ENCODE data around the gene PROKR1.
"Not testable (repeated sequence)": the region's sequence is repeated elsewhere in the genome, so short reads cannot be mapped to it uniquely, and the experiment has no call there.

PROKR1 gene

DNA sequence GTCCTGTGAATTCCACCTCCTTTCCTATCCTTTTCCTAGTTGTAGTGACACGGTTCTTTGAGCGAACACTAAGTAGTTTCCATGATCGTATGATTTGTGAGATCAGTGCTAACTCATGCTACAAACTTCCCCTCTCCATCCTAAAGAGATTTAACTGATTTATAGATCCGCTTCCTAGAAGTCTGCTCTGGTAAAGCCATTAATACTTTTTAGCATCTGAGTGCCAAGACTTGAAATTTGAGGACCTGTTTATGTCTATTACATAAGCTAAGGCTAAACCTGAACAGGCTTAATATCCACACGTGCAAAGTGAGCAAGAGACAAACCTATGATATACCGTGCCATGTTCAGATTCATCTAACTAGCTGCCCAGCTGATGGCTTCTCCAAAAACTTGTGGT lies 14.9 kb downstream of the PROKR1 start:
- no peak for DNase-seq (ENCODE audit: low read depth)

DNA sequence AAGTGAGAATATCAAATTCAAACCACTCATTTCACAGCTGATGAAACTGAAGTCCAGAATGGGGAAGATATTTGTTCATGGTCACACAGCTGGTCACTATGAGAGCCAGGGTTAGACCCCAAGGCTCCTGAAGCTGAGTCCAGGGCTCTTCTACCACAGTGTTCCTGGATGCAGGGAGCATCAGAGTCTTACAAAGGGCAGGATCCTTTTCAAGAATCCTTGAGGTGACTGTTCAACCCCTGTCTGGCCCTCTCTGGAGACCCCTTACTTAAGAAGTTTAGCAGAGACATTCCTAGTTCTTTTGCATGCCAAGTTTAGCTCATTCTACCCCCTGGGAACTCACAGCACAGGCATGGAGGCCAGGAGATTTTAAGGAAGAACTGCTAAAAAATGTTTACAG lies 15.7 kb downstream of the PROKR1 start:
- no peak for DNase-seq (ENCODE audit: low read depth)

GRCh38 chr2:68660658-68661057 lies 17.3 kb downstream of the PROKR1 start:
- DNase-seq (ENCODE audit: low read depth) = no peak

DNA sequence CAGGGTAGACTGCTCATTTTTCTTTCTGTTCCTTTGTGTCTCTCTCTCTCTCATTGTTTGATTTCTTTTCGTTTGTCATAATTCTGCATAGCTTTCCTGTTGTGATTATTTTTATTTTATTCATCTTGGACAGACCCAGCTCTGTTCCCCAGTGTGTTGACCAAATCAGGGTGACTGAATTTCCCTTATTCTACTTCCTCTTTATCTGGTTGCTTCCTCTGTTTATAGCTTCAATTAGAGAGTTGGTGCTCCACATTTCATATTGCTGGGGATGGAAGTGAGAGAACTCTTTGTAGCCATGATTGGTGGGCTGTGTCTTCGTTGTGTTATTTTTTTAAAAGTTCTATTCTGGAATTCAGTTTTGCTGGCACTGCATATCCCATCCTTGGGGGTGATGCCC lies 19.1 kb downstream of the PROKR1 start:
- no peak for DNase-seq (ENCODE audit: low read depth)

DNA sequence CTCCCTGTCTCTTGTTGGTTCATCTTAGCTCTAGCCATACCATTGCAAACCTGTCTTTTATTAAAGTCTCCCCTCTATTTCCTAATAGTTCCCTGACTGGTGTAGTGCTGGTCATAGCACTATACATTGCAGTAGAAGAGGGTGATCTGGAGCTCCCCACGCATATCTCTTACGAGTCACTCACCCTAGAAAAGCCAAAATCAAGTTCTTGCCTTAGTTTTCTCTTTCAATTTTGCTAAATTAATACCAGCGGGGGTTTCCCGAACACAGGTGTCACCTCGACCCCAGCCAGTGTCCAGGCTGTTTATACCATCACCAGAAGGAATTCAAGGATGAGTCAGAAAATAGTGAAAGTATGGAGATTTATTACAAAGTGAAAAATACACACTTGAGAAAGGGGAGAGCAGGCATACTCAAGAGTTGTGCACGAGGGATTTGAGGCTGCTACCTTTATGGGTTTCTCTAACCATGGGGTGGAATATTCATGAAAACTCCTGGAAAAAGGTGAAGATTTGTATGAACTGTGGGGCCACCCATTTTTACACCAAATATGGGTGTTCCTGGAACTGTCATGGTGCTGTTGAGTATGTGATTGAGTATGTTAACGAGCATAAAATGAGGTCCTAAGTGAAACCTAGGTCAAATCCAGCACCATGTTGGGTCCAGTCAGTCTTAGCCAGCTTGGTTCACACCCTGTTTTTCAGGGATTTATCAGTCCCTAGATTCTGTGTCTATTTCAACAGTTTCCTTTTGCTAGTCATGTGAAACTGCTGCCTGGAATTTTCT lies 20.2 kb downstream of the PROKR1 start:
- DNase-seq (ENCODE audit: low read depth) = no peak

GRCh38 chr2:68667371-68667770 lies 24.0 kb downstream of the PROKR1 start:
- DNase-seq (ENCODE audit: low read depth) = no peak

DNA sequence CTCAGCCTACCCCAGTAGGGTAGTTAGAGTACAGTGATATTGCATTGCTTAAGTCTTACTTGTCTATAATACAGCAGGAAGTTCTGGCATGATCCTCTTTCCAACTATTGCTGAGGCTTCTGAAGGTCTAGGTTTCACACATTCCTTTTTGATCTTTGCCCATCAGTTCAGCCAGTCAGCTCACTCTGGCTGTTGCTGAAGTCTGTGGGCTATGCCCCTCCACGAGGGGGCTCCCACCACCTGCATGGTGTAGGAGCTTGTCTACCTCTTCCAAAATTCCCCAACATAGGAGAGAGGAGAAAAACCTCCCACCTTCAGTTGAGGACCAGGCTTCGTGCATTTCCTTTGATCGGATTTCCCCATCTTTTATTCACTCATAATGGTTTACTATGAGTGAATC lies 26.3 kb downstream of the PROKR1 start:
- DNase-seq (ENCODE audit: low read depth) = no peak

DNA sequence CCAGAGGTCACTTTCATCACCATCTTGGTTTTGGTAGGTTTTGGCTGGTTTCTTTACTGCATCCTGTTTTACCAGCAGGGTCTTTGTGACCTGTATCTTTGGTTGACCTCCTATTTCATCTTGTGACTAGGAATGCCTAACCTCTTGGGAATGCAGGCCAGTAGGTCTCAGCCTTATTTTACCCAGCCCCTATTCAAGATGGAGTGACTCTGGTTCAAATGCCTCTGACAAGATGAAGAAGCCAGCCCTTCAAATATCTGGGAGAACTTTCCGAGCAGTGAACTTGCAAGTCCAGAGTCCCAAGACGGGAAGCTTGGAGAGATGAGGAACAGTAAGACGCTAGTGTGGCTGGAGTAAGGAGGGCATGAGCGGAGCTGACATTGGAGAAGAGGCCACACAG lies 28.6 kb downstream of the PROKR1 start:
- no peak for DNase-seq (ENCODE audit: low read depth)

- DNase-seq (ENCODE audit: low read depth) = no peak
Measured at GRCh38 chr2:68673631-68674030, 30.3 kb downstream of the PROKR1 start.

DNA sequence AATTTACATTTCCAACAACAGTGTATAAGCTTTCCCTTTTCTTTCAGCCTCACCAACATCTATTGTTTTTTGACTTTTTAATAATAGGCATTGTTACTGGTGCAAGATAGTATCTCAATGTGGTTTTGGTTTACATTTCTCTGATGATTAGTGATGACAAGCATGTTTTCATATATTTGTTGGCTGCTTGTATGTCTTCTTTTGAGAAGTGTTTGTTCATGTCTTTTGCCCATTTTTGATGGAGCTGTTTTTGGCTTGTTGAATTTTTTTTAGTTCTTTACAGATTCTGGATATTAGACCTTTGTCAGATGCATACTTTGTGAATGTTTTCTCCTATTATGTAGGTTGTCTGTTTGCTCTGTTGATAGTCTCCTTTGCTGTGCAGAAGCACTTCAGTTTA lies 32.1 kb downstream of the PROKR1 start:
- DNase-seq (ENCODE audit: low read depth) = no peak

DNA sequence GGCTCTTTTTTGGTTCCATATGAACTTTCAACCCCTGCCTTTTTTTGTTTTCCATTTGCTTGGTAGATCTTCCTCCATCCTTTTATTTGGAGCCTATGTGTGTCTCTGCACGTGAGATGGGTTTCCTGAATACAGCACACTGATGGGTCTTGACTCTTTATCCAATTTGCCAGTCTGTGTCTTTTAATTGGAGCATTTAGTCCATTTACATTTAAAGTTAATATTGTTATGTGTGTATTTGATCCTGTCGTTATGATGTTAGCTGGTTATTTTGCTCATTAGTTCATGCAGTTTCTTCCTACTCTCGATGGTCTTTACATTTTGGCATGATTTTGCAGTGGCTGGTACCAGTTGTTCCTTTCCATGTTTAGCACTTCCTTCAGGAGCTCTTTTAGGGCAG lies 34.5 kb downstream of the PROKR1 start:
- not testable (repeated sequence) for DNase-seq (ENCODE audit: low read depth)

- DNase-seq (ENCODE audit: low read depth) = not testable (repeated sequence)
Measured at GRCh38 chr2:68679166-68679916, 36.0 kb downstream of the PROKR1 start.

DNA sequence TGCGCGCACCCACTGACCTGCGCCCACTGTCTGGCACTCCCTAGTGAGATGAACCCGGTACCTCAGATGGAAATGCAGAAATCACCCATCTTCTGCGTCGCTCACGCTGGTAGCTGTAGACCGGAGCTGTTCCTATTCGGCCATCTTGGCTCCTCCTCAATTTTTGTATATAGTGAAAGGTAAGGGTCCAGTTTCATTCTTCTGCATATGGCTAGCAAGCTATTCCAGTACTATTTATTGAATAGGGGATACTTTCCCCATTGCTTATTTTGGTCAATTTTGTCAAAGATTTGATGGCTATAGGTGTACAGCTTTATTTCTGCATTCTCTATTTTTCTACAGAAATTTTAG lies 36.5 kb downstream of the PROKR1 start:
- not testable (repeated sequence) for DNase-seq (ENCODE audit: low read depth)

DNA sequence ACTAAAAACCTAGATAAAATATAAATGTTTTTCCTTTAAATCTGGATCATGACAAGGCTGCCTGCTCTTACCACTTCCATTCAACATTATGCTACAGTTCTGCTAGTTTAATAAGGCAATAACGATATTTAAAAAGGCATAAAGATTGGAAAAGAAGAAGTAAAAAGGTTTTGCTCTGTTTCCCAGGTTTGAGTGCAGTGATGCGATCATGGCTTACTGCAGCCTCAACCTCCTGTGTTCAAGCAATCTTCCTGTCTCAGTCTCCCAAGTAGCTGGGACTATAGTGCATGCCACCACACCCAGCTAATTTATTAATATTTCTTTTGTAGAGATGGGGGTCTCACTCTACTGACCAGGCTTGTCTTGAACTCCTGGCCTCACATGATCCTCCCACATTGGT lies 40.8 kb downstream of the PROKR1 start:
- DNase-seq (ENCODE audit: low read depth) = no peak

DNA sequence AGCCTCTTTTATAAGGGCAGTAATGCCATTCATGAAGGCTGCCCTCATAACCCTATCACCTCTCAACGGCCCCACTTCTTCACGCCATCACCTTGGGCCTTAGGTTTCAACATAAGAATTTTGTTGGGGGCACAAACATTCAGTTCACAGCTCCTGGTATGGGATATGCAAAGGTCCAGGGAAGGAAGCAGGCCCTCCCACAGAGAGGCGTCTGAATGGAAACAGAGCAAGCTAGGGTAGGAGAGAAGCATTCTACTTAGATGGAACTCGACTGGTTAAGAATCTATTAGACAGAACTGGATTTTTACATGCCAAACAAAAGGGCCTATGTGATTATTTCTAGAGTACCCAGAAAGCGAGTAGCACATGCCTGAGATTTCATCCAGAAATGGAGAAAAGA lies 42.8 kb downstream of the PROKR1 start:
- DNase-seq (ENCODE audit: low read depth) = no peak

- DNase-seq (ENCODE audit: low read depth) = no peak
Measured at GRCh38 chr2:68687018-68687417, 43.6 kb downstream of the PROKR1 start.

DNA sequence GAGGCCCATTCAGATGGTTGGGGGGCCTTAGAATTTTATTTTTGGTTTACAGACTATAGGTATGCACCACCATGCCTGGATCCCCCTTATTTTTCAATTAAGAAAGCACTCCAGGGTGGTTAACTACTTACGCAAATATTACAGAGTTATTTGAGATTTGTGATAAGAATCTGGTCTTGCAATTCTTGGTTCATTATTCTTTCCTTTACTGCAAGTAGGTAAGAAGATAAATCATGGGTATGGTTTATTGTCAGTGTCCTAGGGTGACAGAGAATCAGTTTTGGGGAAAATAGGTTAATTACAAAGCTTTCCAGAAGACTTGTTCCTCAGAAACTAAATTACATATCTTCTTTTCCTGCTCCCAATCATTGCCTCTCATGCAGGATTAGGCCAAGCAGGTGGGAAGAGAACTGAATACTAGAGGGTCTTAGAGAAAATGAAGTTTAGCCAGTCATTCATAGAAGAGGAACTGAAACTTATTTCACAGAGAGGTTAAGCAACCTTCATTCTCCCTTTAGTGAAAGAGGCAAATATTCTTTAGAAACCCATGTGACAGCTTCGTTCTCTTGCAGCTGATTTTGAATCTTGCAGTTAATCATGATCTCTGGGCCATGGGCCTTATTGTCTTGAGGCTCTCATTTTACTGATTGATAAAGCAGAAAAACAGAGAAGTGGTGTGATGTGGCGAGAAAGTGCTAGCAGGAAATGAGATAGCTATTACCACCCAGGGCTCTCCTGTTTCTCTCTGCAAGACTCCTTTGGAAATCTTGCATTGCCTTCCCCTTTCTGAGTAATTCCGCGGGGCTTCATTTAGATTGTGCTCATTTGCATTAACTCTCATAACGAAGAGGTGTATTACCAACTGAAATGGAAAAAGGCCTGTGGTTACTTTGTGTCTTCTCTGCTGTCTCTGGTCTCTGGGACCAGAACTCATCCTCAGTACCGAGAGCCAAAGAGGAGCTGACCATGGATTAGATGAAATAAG lies 46.5 kb downstream of the PROKR1 start:
- no peak for DNase-seq (ENCODE audit: low read depth)

- DNase-seq (ENCODE audit: low read depth) = no peak
Measured at GRCh38 chr2:68690851-68691250, 47.5 kb downstream of the PROKR1 start.

DNA sequence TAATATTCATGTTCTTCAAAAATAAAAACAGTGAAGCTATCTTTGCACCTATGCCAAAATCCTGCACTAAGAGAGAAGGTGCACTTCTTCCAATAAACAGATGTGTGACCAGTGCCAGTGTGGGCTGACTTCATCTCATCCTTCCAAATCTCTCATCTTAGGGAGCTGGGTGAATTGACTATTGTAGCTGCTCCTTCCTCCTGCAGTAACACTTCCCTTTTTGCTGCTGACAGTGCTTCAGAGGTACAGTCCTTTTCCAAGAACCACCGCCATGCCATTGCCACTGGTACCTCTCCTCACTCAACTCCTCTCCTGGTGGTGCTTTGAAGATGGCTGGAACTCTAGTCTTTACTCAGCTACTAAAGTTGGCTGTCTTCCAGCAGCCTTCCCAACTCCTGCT lies 49.1 kb downstream of the PROKR1 start:
- DNase-seq (ENCODE audit: low read depth) = no peak

GRCh38 chr2:68693951-68694350 lies 50.6 kb downstream of the PROKR1 start:
- no peak for DNase-seq (ENCODE audit: low read depth)

GRCh38 chr2:68695971-68696370 lies 52.6 kb downstream of the PROKR1 start:
- DNase-seq (ENCODE audit: low read depth) = no peak

DNA sequence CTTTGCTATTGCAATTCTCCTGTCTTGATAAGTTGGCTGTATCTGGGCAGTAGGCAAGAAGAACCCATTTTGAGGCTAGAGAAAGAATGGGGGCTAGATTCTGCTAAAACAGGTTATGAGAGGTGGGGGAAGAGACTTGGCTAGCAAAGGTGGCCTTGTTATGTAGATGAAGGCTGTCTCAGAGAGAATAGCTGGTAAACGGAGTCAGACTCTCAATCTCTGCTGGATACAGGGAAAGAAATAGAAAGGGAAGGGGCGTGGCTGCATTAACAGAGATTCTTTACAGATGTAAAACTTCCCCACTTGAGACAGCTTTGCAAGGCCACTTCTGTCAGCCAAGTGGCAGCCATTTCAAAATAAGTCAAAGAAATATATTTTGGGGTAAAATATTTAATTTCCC lies 53.2 kb downstream of the PROKR1 start:
- no peak for DNase-seq (ENCODE audit: low read depth)

Measured in stimulated activated CD8-positive, alpha-beta memory T cell treated with anti-CD3 and anti-CD28 coated beads, Interleukin-15, amount 100 ng/mL, for 24 hours (primary cell).